HepG2 (cell line): Measurements from ENCODE around the gene RBBP8. TPM values are rescaled to one million over a fixed set of nuclear protein-coding genes. Genes with fewer than 3 reads are reported as not detected.

Experiments
- ATAC-seq: fragments of 200-7000 bp; cut with Tn5 transposase; 3 replicates; pipeline ENCODE4 v1.9.1; 2020; ENCODE audit warnings: mild to moderate bottlenecking, moderate library complexity
- BruUV-seq: library from RNA; stranded (reverse); fragments of 400-500 nt; replicated peaks from 2 replicates; lab custom pipeline; 2021; lab: Mats Ljungman, UMichigan
- CTCF ChIA-PET: fragments of 300-600 bp; formaldehyde crosslinking; extraction: SDS; loops from one replicate; lab custom pipeline; 2021; ENCODE audit warnings: low total read pairs, inconsistent platforms, low intra/inter-chr PET ratio; lab: Yijun Ruan, JAX
- POLR2A ChIA-PET: fragments of 350-600 bp; sonication (Branson Sonifier 250); formaldehyde crosslinking; loops from one replicate; lab custom pipeline; 2020; ENCODE audit warnings: antibody characterized with exemption, inconsistent platforms; lab: Yijun Ruan, JAX
- DNase-seq: peaks from one replicate; pipeline ENCODE4 v3.0.0-alpha.2; 2015; ENCODE audit warnings: low spot score
- FAIRE-seq: peaks from 3 replicates; lab custom pipeline; 2011; peaks lifted over from hg19 to GRCh38; lab: Jason Lieb, UNC
- H2AFZ ChIP-seq: one replicate; pipeline ENCODE4 v1.6.1; 2011; ENCODE audit warnings: low read length, inconsistent platforms
- H3K27ac ChIP-seq: fragments of 300-600 bp; 3 replicates; pipeline ENCODE4 v1.8.0; 2011; ENCODE audit warnings: mixed run types, mild to moderate bottlenecking, mixed read lengths, low read length, inconsistent platforms; ENCODE audit not compliant: insufficient read depth; ENCODE audit errors: extremely low read length
- H3K27me3 ChIP-seq, 2 experiments: fragments of 200-600 bp in 1 of 2; 2 replicates in 1 of 2; 3 replicates in 1 of 2; pipeline versions ENCODE4 v1.6.0 to v1.8.0; 2011; ENCODE audit warnings: low read length in 2 of 2, mild to moderate bottlenecking in 2 of 2, moderate library complexity in 2 of 2, inconsistent platforms in 1 of 2; ENCODE audit not compliant: insufficient read depth in 2 of 2, control insufficient read depth in 1 of 2
- H3K36me3 ChIP-seq, 2 experiments: fragments of 200-600 bp in 1 of 2; replicated peaks in 1 of 2; 2 replicates in 1 of 2; 3 replicates in 1 of 2; pipeline versions ENCODE4 v1.5.1 to v1.8.0; 2011; ENCODE audit warnings: low read length in 2 of 2, inconsistent platforms in 1 of 2; ENCODE audit not compliant: insufficient read depth in 2 of 2, control insufficient read depth in 1 of 2
- H3K4me1 ChIP-seq: 2 replicates; pipeline ENCODE4 v1.5.1; 2012; ENCODE audit warnings: low read length, inconsistent platforms; ENCODE audit not compliant: insufficient read depth
- H3K4me2 ChIP-seq: 2 replicates; pipeline ENCODE4 v1.6.0; 2011; ENCODE audit warnings: low read depth, low read length, inconsistent platforms
- H3K4me3 ChIP-seq, 3 experiments: fragments of 200-600 bp in 1 of 3; sonication (generic), shearing (Covaris generic) in 1 of 3; replicated peaks in 1 of 3; 2 replicates each; pipeline ENCODE4 v1.5.1; 2011 to 2016; ENCODE audit warnings: low read length in 3 of 3, inconsistent platforms in 2 of 3, low read depth in 2 of 3, mild to moderate bottlenecking in 2 of 3, control low read depth in 1 of 3, mixed read lengths in 1 of 3; ENCODE audit not compliant: insufficient read depth in 1 of 3
- H3K79me2 ChIP-seq: one replicate; pipeline ENCODE4 v1.6.1; 2011; ENCODE audit warnings: low read length, inconsistent platforms; ENCODE audit not compliant: insufficient read depth
- H3K9ac ChIP-seq: 2 replicates; pipeline ENCODE4 v1.6.0; 2011; ENCODE audit warnings: mild to moderate bottlenecking, low read depth, low read length, inconsistent platforms; ENCODE audit not compliant: insufficient read depth
- H3K9me3 ChIP-seq: 2 replicates; pipeline ENCODE4 v1.5.1; 2012; ENCODE audit warnings: mild to moderate bottlenecking, low read length
- H4K20me1 ChIP-seq: 2 replicates; pipeline ENCODE4 v1.6.0; 2011; ENCODE audit warnings: inconsistent platforms, mild to moderate bottlenecking, low read length, moderate library complexity; ENCODE audit not compliant: insufficient read depth
- ARID3A ChIP-seq: IDR thresholded peaks from 2 replicates; pipeline ENCODE4 v1.6.1; 2012; ENCODE audit warnings: low read depth, low read length, improper control_type of control experiment
- CC2D1A ChIP-seq: sonication (generic); formaldehyde crosslinking; IDR thresholded peaks from 2 replicates; pipeline ENCODE4 v1.8.1; 2023; ENCODE audit warnings: mild to moderate bottlenecking, missing genetic modification reagents
- IKZF1 ChIP-seq: fragments of 450-650 bp; IDR thresholded peaks from 2 replicates; pipeline ENCODE4 v1.7.1; 2016
- MNT ChIP-seq: fragments of 450-650 bp; IDR thresholded peaks from 2 replicates; pipeline ENCODE4 v1.6.1; 2016
- REXO4 ChIP-seq: sonication (generic); formaldehyde crosslinking; IDR thresholded peaks from 2 replicates; pipeline ENCODE4 v1.8.0; 2022; ENCODE audit warnings: missing genetic modification reagents, mild to moderate bottlenecking, borderline replicate concordance
- TOPORS ChIP-seq: sonication (generic); formaldehyde crosslinking; IDR thresholded peaks from 2 replicates; pipeline ENCODE4 v1.8.0; 2023; ENCODE audit warnings: mild to moderate bottlenecking, missing genetic modification reagents
- ZNF142 ChIP-seq: sonication (generic); formaldehyde crosslinking; IDR thresholded peaks from 2 replicates; pipeline ENCODE4 v1.4.0; 2020; ENCODE audit warnings: missing genetic modification reagents
- ZNF609 ChIP-seq: sonication (generic); formaldehyde crosslinking; IDR thresholded peaks from 2 replicates; pipeline ENCODE4 v1.4.0; 2020; ENCODE audit warnings: mild to moderate bottlenecking, missing genetic modification reagents, borderline replicate concordance
- WGBS: methylation state at CpG from one replicate; pipeline ENCODE4 v1.1.6; 2017; ENCODE audit warnings: low lambda C conversion rate; 5-methylcytosine and 5-hydroxymethylcytosine counted together
- in situ Hi-C: cut with HindIII; loops from 2 replicates; pipeline ENCODE4 v1.10.0; 2017; ENCODE audit warnings: low pct_unique_long_range_greater_than_20kb; ENCODE audit not compliant: extremely low pct_ligation_motif_present
- intact Hi-C: fragments of 100-400 bp; cut with micrococcal nuclease; formaldehyde crosslinking; loops from one replicate; pipeline ENCODE4 v1.10.0; 2022; ENCODE audit not compliant: unreplicated experiment
- polyA plus RNA-seq, 8 experiments: library from polyadenylated mRNA; depleted of rRNA in 3 of 8; stranded (reverse) in 7 of 8; unstranded in 1 of 8; fragments of >200 nt; fragmentation: Illumina TruSeq in 4 of 8; extraction: Trizol in 4 of 8; gene quantifications; 2 replicates each; pipeline versions ENCODE4 v1.2.1 to v1.2.3, GENCODE V29; 2011 to 2016; ENCODE audit warnings: low read depth in 4 of 8, missing spikeins in 1 of 8, mixed read lengths in 1 of 8; ENCODE audit not compliant: insufficient read depth in 1 of 8
- total RNA-seq, 5 experiments: library from RNA; depleted of rRNA; stranded (reverse); fragments of >200 nt; fragmentation: Illumina TruSeq; extraction: Trizol; gene quantifications; 2 replicates each; pipeline ENCODE4 v1.2.3, GENCODE V29; 2016; ENCODE audit warnings: low read depth in 1 of 5

Gene RBBP8
- total and polyA plus RNA-seq, 2 of the 13 experiments (the other 11 are each of a cell fraction or from before 2014, with no cell fraction given): 14.2 to 47.4 TPM

GRCh38 chr18:22934789-22935188, 1.7 kb downstream of the RBBP8 start (continued):
- no peak for TF ChIP-seq TOPORS (CRISPR knock-in tag)

GRCh38 chr18:22935431-22935830, 2.3 kb downstream of the RBBP8 start:
- H3K36me3 ChIP-seq: peaks cover 0 to 3% of the 10 kb centered on the region in 2 experiments; a peak in 2 of 5 replicates
- H3K4me2 ChIP-seq: peak overlapping the region; percentile 25
- no peak overlapping the region for H3K9ac ChIP-seq
- no peak for TF ChIP-seq MNT
- TF ChIP-seq IKZF1: no peak
- TF ChIP-seq ARID3A: no peak
- TF ChIP-seq REXO4: no peak
- no peak for TF ChIP-seq ZNF609 (CRISPR knock-in tag)
- TF ChIP-seq ZNF142 (CRISPR knock-in tag): no peak
- no peak for TF ChIP-seq CC2D1A

More at GRCh38 chr18:22935431-22935830, 2.3 kb downstream of the RBBP8 start:
- FAIRE-seq: no peak
- Histone ChIP-seq H3K4me1 (peaks cover 39% of the 10 kb centered on the region), H4K20me1 (no peaks in the 10 kb centered on the region), H2AFZ (no peak overlapping the region), H3K27me3 (no peaks in the 10 kb centered on the region), H3K27ac (no peak overlapping the region), H3K4me3 (0 out of 6 replicates have a peak overlapping the region, but pooled peaks of 1 of the 3 experiments have one; percentile 19), H3K79me2 (peaks cover 24% of the 10 kb centered on the region), H3K9me3 (no peaks in the 10 kb centered on the region)
- 84% methylated on average over 1 of the region's 1 CpG for WGBS
- in situ Hi-C loops (no loop called here), intact Hi-C loops (loop anchor here (1.0 to 10.0 kb wide), 2 partner anchors 14 to 469 kb away; no protein-coding TSS in a partner anchor)
- no peak for ATAC-seq
- CTCF ChIA-PET: no interaction called here
- BruUV-seq: no TSS peak
- POLR2A ChIA-PET: no interaction called here
- no peak for DNase-seq
